Keratinocyte (primary cell): Measurements from ENCODE around the gene VPS8. TPM values are rescaled to one million over a fixed set of nuclear protein-coding genes. Genes with fewer than 3 reads are reported as not detected.

Experiments used
- DNase-seq: peaks from one replicate; pipeline ENCODE4 v3.0.0-alpha.2; 2011; ENCODE audit warnings: low read depth, missing footprints, low spot score
- FAIRE-seq: peaks from 2 replicates; lab custom pipeline; 2011; peaks lifted over from hg19 to GRCh38; lab: Jason Lieb, UNC
- H2AFZ ChIP-seq: 2 replicates; pipeline ENCODE4 v1.6.0; 2012; ENCODE audit warnings: low read length, control low read depth, inconsistent platforms; ENCODE audit not compliant: control insufficient read depth
- H3K27ac ChIP-seq: 2 replicates; pipeline ENCODE4 v1.5.1; 2011; ENCODE audit warnings: low read length; ENCODE audit not compliant: control insufficient read depth, insufficient read depth
- H3K27me3 ChIP-seq: 3 replicates; pipeline ENCODE4 v1.6.0; 2011; ENCODE audit warnings: low read length; ENCODE audit not compliant: control insufficient read depth, insufficient read depth; ENCODE audit errors: extremely low read depth
- H3K36me3 ChIP-seq, 2 experiments: 2 replicates in 1 of 2; 3 replicates in 1 of 2; pipeline ENCODE4 v1.5.1; 2011; ENCODE audit warnings: low read length in 2 of 2, mild to moderate bottlenecking in 1 of 2; ENCODE audit not compliant: control insufficient read depth in 2 of 2, insufficient read depth in 2 of 2; ENCODE audit errors: extremely low read depth in 1 of 2
- H3K4me1 ChIP-seq: 3 replicates; pipeline ENCODE4 v1.5.1; 2011; ENCODE audit warnings: low read length; ENCODE audit not compliant: control insufficient read depth, insufficient read depth; ENCODE audit errors: extremely low read depth
- H3K4me2 ChIP-seq: 3 replicates; pipeline ENCODE4 v1.6.0; 2011; ENCODE audit warnings: low read depth, low read length; ENCODE audit not compliant: control insufficient read depth, insufficient read depth; ENCODE audit errors: extremely low read depth
- H3K4me3 ChIP-seq, 3 experiments: fragments of 200-600 bp in 1 of 3; sonication (generic) in 1 of 3; 2 replicates in 2 of 3; 3 replicates in 1 of 3; pipeline ENCODE4 v1.5.1; 2011 to 2016; ENCODE audit warnings: low read length in 3 of 3, mild to moderate bottlenecking in 3 of 3, control low read depth in 2 of 3, inconsistent platforms in 1 of 3, low read depth in 1 of 3, mixed read lengths in 1 of 3, mixed run types in 1 of 3, moderate library complexity in 1 of 3; ENCODE audit not compliant: control insufficient read depth in 2 of 3, insufficient read depth in 2 of 3; ENCODE audit errors: extremely low read depth in 1 of 3
- H3K79me2 ChIP-seq: 2 replicates; pipeline ENCODE4 v1.6.0; 2012; ENCODE audit warnings: low read length; ENCODE audit not compliant: control insufficient read depth, insufficient read depth
- H3K9ac ChIP-seq: 3 replicates; pipeline ENCODE4 v1.6.0; 2011; ENCODE audit warnings: low read length; ENCODE audit not compliant: control insufficient read depth, insufficient read depth; ENCODE audit errors: extremely low read depth
- H3K9me1 ChIP-seq: 3 replicates; pipeline ENCODE4 v1.6.0; 2011; ENCODE audit warnings: low read length; ENCODE audit not compliant: control insufficient read depth, insufficient read depth; ENCODE audit errors: extremely low read depth
- H3K9me3 ChIP-seq: 2 replicates; pipeline ENCODE4 v1.5.1; 2012; ENCODE audit warnings: low read depth, low read length; ENCODE audit not compliant: control insufficient read depth
- H4K20me1 ChIP-seq: 3 replicates; pipeline ENCODE4 v1.6.0; 2011; ENCODE audit warnings: low read length; ENCODE audit not compliant: control insufficient read depth, insufficient read depth; ENCODE audit errors: extremely low read depth
- CTCF ChIP-seq, 3 experiments: IDR thresholded peaks in 1 of 3; conservative IDR thresholded peaks in 1 of 3; optimal IDR thresholded peaks in 1 of 3; 2 replicates in 2 of 3; 3 replicates in 1 of 3; pipeline versions ENCODE3 to v1.5.1; 2011; ENCODE audit warnings: low read length in 3 of 3, mild to moderate bottlenecking in 3 of 3, moderate library complexity in 2 of 3, control low read depth in 1 of 3, inconsistent platforms in 1 of 3; ENCODE audit not compliant: insufficient read depth in 2 of 3; ENCODE audit errors: extremely low read depth in 1 of 3
- EZH2 ChIP-seq: IDR thresholded peaks from one replicate; pipeline ENCODE4 v1.6.1; 2012; ENCODE audit warnings: inconsistent platforms, mild to moderate bottlenecking, low read length, moderate library complexity
- dilution Hi-C: fragments of 300-500 bp; cut with MboI; formaldehyde crosslinking; loops from one replicate; pipeline ENCODE4 v1.7.0; 2020; ENCODE audit warnings: low sequenced_read_pairs; ENCODE audit not compliant: extremely low pct_ligation_motif_present
- polyA plus RNA-seq, 5 experiments: library from polyadenylated mRNA; depleted of rRNA in 3 of 5; stranded (reverse) in 3 of 5; stranded (forward) in 1 of 5; unstranded in 1 of 5; fragments of >200 nt; gene quantifications; 1 replicate in 1 of 5; 2 replicates in 3 of 5; 3 replicates in 1 of 5; pipeline versions ENCODE4 v1.2.1 to v1.2.3, GENCODE V29; 2011 to 2012; ENCODE audit warnings: missing spikeins in 2 of 5, low read depth in 1 of 5, low replicate concordance in 1 of 5

The VPS8 gene
- polyA plus RNA-seq, 1 donor (not counting 4 experiments of a cell fraction or from before 2014, with no cell fraction given) = 28.4 TPM

GRCh38 chr3:184965639-184966430 lies 153.9 kb downstream of the VPS8 start:
- H3K4me2 ChIP-seq = no peak overlapping the region
- H3K79me2 ChIP-seq = no peaks in the 10 kb centered on the region
- FAIRE-seq = no peak
- H3K27ac ChIP-seq = no peak overlapping the region
- H3K9me3 ChIP-seq = no peaks in the 10 kb centered on the region
- H4K20me1 ChIP-seq = no peaks in the 10 kb centered on the region
- H3K27me3 ChIP-seq = no peaks in the 10 kb centered on the region
- dilution Hi-C loops = no loop called here
- no peak overlapping the region for H2AFZ ChIP-seq
- H3K36me3 ChIP-seq = no peaks in the 10 kb centered on the region
- H3K9me1 ChIP-seq = no peaks in the 10 kb centered on the region
- no peak overlapping the region for H3K4me3 ChIP-seq
- no peak overlapping the region for H3K9ac ChIP-seq
- TF ChIP-seq EZH2 (no peak), CTCF (optimal IDR thresholded peaks at IDR 0.05 in 1 of 3, IDR thresholded peaks at IDR 0.05 in 1 of 3, conservative IDR thresholded peaks at IDR 0.05 in 1 of 3; ENCODE audit: extremely low read depth in 1 of 3, insufficient read depth in 2 of 3, low read length in 3 of 3) (no peak)
- DNase-seq = no peak
- H3K4me1 ChIP-seq = no peaks in the 10 kb centered on the region

GRCh38 chr3:184968115-184968514 lies 156.1 kb downstream of the VPS8 start:
- Histone ChIP-seq H2AFZ (no peak overlapping the region), H3K27ac (no peak overlapping the region), H3K9me3 (no peaks in the 10 kb centered on the region), H3K4me3 (no peak overlapping the region), H3K36me3 (peaks cover 0 to 5% of the 10 kb centered on the region in 2 experiments), H3K27me3 (no peaks in the 10 kb centered on the region), H3K9ac (no peak overlapping the region), H3K4me1 (no peaks in the 10 kb centered on the region), H3K79me2 (no peaks in the 10 kb centered on the region), H3K4me2 (no peak overlapping the region), H4K20me1 (no peaks in the 10 kb centered on the region), H3K9me1 (no peaks in the 10 kb centered on the region)
- DNase-seq (no peak), FAIRE-seq (no peak)
- TF ChIP-seq EZH2 (no peak), CTCF (optimal IDR thresholded peaks at IDR 0.05 in 1 of 3, IDR thresholded peaks at IDR 0.05 in 1 of 3, conservative IDR thresholded peaks at IDR 0.05 in 1 of 3; ENCODE audit: extremely low read depth in 1 of 3, insufficient read depth in 2 of 3, low read length in 3 of 3) (no peak)
- dilution Hi-C loops = no loop called here
